NOMO-1 (cell line): ENCODE measurements around the gene TLNRD1.

Source experiments
- DNase-seq, 2 experiments: peaks; one replicate each; lab custom pipeline; 2025; ENCODE audit not compliant: unreplicated experiment in 2 of 2; lab: John Stamatoyannopoulos, UW

TLNRD1 gene

GRCh38 chr15:81025721-81026370 is 25.1 kb downstream of the TLNRD1 start:
- DNase-seq: no peak

GRCh38 chr15:81026836-81027599 is 26.3 kb downstream of the TLNRD1 start:
- DNase-seq: no peak

GRCh38 chr15:81029414-81030300 is 28.9 kb downstream of the TLNRD1 start:
- peak in 1 of 2 experiments; percentile 34 for DNase-seq

GRCh38 chr15:81030301-81030750 is 29.6 kb downstream of the TLNRD1 start:
- peak in 1 of 2 experiments; percentile 34 for DNase-seq

- no peak for DNase-seq
These were observed 30.5 kb downstream of the TLNRD1 start for GRCh38 chr15:81031203-81031602.

- DNase-seq: no peak
These were observed 31.6 kb downstream of the TLNRD1 start for GRCh38 chr15:81032355-81032754.

GRCh38 chr15:81032818-81033217 is 32.1 kb downstream of the TLNRD1 start:
- no peak for DNase-seq

GRCh38 chr15:81033508-81033907 is 32.8 kb downstream of the TLNRD1 start:
- DNase-seq: no peak

GRCh38 chr15:81037952-81038743 is 37.4 kb downstream of the TLNRD1 start:
- no peak for DNase-seq

GRCh38 chr15:81038975-81039607 is 38.4 kb downstream of the TLNRD1 start:
- no peak for DNase-seq

GRCh38 chr15:81040757-81041156 is 40.0 kb downstream of the TLNRD1 start:
- DNase-seq: no peak

GRCh38 chr15:81043281-81043934 is 42.7 kb downstream of the TLNRD1 start:
- DNase-seq: no peak

- no peak for DNase-seq
These were observed 43.3 kb downstream of the TLNRD1 start for GRCh38 chr15:81043935-81044575.

- no peak for DNase-seq
These were observed 45.6 kb downstream of the TLNRD1 start for GRCh38 chr15:81046290-81046689.

GRCh38 chr15:81047928-81048327 is 47.2 kb downstream of the TLNRD1 start:
- no peak for DNase-seq

- no peak for DNase-seq
These were observed 49.1 kb downstream of the TLNRD1 start for GRCh38 chr15:81049835-81050234.

- DNase-seq: no peak
These were observed 49.5 kb downstream of the TLNRD1 start for GRCh38 chr15:81050259-81050658.

- no peak for DNase-seq
These were observed 50.1 kb downstream of the TLNRD1 start for GRCh38 chr15:81050805-81051204.

- DNase-seq: peak; percentile 42 to 72
These were observed 51.3 kb downstream of the TLNRD1 start for GRCh38 chr15:81052046-81052445.
